GM18520 (cell line): ENCODE measurements around the gene CH25H.
"Not testable (repeated sequence)": the region's sequence is repeated elsewhere in the genome, so short reads cannot be mapped to it uniquely, and the experiment has no call there.

Experiments used
- ATAC-seq: cut with Tn5 transposase; IDR thresholded peaks from one replicate; pipeline ENCODE4 v1.9.1; 2021; ENCODE audit not compliant: unreplicated experiment

Gene CH25H

GRCh38 chr10:89207181-89207800 lies at the start of gene CH25H:
CH25H (minus strand) TSS chr10:89207317; CDS start chr10:89207292, 25 bp downstream.
- peak; percentile 34 for ATAC-seq

- ATAC-seq = no peak
These were observed 49.2 kb upstream of the CH25H start for GRCh38 chr10:89256340-89256739.

GRCh38 chr10:89255793-89256192 lies 48.7 kb upstream of the CH25H start:
- ATAC-seq = no peak

GRCh38 chr10:89255091-89255579 lies 48.0 kb upstream of the CH25H start:
- not testable (repeated sequence) for ATAC-seq

- no peak for ATAC-seq
These were observed 45.1 kb upstream of the CH25H start for GRCh38 chr10:89252225-89252585.

GRCh38 chr10:89251409-89252224 lies 44.5 kb upstream of the CH25H start, which contains the start of gene LIPA:
LIPA (minus strand) TSS chr10:89251775; CDS start chr10:89247648, 4,127 bp downstream.
- peak; percentile 91 for ATAC-seq

- no peak for ATAC-seq
These were observed 43.8 kb upstream of the CH25H start for GRCh38 chr10:89250865-89251408.

GRCh38 chr10:89248990-89249389 lies 41.9 kb upstream of the CH25H start:
- no peak for ATAC-seq

GRCh38 chr10:89247623-89248022 lies 40.5 kb upstream of the CH25H start:
- not testable (repeated sequence) for ATAC-seq

GRCh38 chr10:89245802-89246201 lies 38.7 kb upstream of the CH25H start:
- ATAC-seq = peak; percentile 54

- ATAC-seq = no peak
These were observed 35.9 kb upstream of the CH25H start for GRCh38 chr10:89242840-89243568.

- ATAC-seq = no peak
These were observed 35.2 kb upstream of the CH25H start for GRCh38 chr10:89242345-89242684.

- ATAC-seq = no peak
These were observed 34.6 kb upstream of the CH25H start for GRCh38 chr10:89241486-89242344.

GRCh38 chr10:89241026-89241425 lies 33.9 kb upstream of the CH25H start:
- ATAC-seq = no peak

GRCh38 chr10:89240519-89240918 lies 33.4 kb upstream of the CH25H start:
- no peak for ATAC-seq

- ATAC-seq = no peak
These were observed 32.0 kb upstream of the CH25H start for GRCh38 chr10:89238956-89239644.

- ATAC-seq = no peak
These were observed 30.7 kb upstream of the CH25H start for GRCh38 chr10:89237849-89238248.

GRCh38 chr10:89236226-89236797 lies 29.2 kb upstream of the CH25H start:
- no peak for ATAC-seq

GRCh38 chr10:89235073-89235798 lies 28.1 kb upstream of the CH25H start:
- ATAC-seq = no peak
